Transverse colon (tissue), 4 donors: ENCODE measurements around the gene CDKL4. TPM values are rescaled to one million over a fixed set of nuclear protein-coding genes. Genes with fewer than 3 reads are reported as not detected.

ENCODE experiments used
- DNase-seq: peaks from one replicate; pipeline ENCODE4 v3.0.0-alpha.2; 2019
- H3K27ac ChIP-seq, 4 donors: fragments of 200-600 bp; sonication (generic); 2 replicates each; pipeline ENCODE4 v1.5.1; 2016 to 2018; ENCODE audit warnings: inconsistent platforms in 4 of 4
- H3K27me3 ChIP-seq: fragments of 200-600 bp; sonication (generic); 2 replicates; pipeline ENCODE4 v1.5.1; 2017; ENCODE audit warnings: inconsistent platforms
- H3K36me3 ChIP-seq, 4 donors: fragments of 200-600 bp; sonication (generic); 2 replicates each; pipeline ENCODE4 v1.5.1; 2017 to 2019; ENCODE audit warnings: inconsistent platforms in 4 of 4
- H3K4me1 ChIP-seq, 4 donors: fragments of 200-600 bp; sonication (generic); 2 replicates each; pipeline ENCODE4 v1.5.1; 2017 to 2020; ENCODE audit warnings: inconsistent platforms in 4 of 4
- H3K4me3 ChIP-seq, 4 donors: fragments of 200-600 bp; sonication (generic); 1 replicate in 1 of 4; 2 replicates in 3 of 4; pipeline versions ENCODE4 v1.5.1 to v1.6.1; 2017 to 2019; ENCODE audit warnings: inconsistent platforms in 4 of 4
- H3K9me3 ChIP-seq, 2 donors: fragments of 200-600 bp; sonication (generic); 2 replicates each; pipeline ENCODE4 v1.5.1; 2017 to 2019; ENCODE audit warnings: inconsistent platforms in 2 of 2
- EP300 ChIP-seq: sonication (generic); formaldehyde crosslinking; IDR thresholded peaks from one replicate; pipeline ENCODE4 v1.6.1; 2017; ENCODE audit warnings: antibody characterized with exemption, low read depth
- POLR2A ChIP-seq: fragments of 450-650 bp; IDR thresholded peaks from one replicate; pipeline ENCODE4 v1.6.1; 2016; ENCODE audit warnings: antibody characterized with exemption, mild to moderate bottlenecking, moderate library complexity
- POLR2AphosphoS5 ChIP-seq, 3 donors: sonication (generic); formaldehyde crosslinking; IDR thresholded peaks; one replicate each; pipeline ENCODE4 v1.6.1; 2016; ENCODE audit warnings: antibody characterized with exemption in 3 of 3
- WGBS, 2 donors: methylation state at CpG; one replicate each; pipeline ENCODE4 v1.1.5; 2018; ENCODE audit warnings: low coverage in 1 of 2; 5-methylcytosine and 5-hydroxymethylcytosine counted together
- in situ Hi-C, 4 donors: fragments of 200-750 bp; cut with MboI; loops; one replicate each; pipeline versions ENCODE4 v1.15.0 to v1.15.1; 2017; ENCODE audit warnings: low sequenced_read_pairs in 3 of 4, low pct_ligation_motif_present in 1 of 4, low pct_unique_long_range_greater_than_20kb in 1 of 4
- intact Hi-C: fragments of 100-400 bp; cut with DNase I; formaldehyde crosslinking; loops from one replicate; pipeline ENCODE4 v1.15.1; 2023; ENCODE audit warnings: low total_unique reads
- total RNA-seq, 4 donors: library from RNA; depleted of rRNA; stranded (reverse); fragments of >200 nt; gene quantifications; one replicate each; pipeline ENCODE4 v1.1.0, GENCODE V29; 2016
- TF ChIP-seq, protein P1 (sequence below), 5 experiments: fragments of 200-600 bp in 3 of 5; fragments of 450-650 bp in 2 of 5; sonication (generic) in 3 of 5; IDR thresholded peaks; 1 replicate in 2 of 5; 2 replicates in 3 of 5; pipeline ENCODE4 v1.5.1; 2016 to 2017; ENCODE audit warnings: antibody characterized with exemption in 5 of 5, inconsistent platforms in 3 of 5, mild to moderate bottlenecking in 2 of 5, moderate library complexity in 1 of 5

The CDKL4 gene
- total RNA-seq, 4 donors from 2014 or later = 0.79 to 1.5 TPM; not detected in 2

DNA sequence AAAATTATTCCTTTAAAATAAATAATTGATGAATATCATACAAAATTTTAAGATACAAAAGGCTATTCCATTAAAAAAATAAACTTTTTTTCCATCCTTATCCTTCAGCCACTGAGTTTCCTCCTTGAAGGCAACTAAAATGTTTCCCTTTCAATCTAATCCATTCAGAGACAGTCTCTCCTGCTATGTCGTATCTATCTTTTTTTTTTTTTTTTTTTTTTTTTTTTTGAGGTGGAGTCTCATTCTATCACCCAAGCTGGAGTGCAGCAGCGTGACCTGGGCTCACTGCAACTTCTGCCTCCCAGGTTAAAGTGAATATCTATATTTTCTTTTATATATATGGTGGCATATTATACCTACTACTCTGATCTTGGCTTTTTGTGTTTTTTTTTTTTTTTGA lies 91.3 kb downstream of the CDKL4 start:
- H3K4me1 ChIP-seq = no peaks in the 10 kb centered on the region
- in situ Hi-C loops (no loop called here), intact Hi-C loops (no loop called here)
- no peak for DNase-seq
- no peak overlapping the region for H3K4me3 ChIP-seq
- no peaks in the 10 kb centered on the region for H3K36me3 ChIP-seq
- 86 to 96% methylated on average over 1 to 2 of the region's 2 CpGs for WGBS, 2 donors
- H3K9me3 ChIP-seq = no peaks in the 10 kb centered on the region
- TF ChIP-seq, protein P1, sequence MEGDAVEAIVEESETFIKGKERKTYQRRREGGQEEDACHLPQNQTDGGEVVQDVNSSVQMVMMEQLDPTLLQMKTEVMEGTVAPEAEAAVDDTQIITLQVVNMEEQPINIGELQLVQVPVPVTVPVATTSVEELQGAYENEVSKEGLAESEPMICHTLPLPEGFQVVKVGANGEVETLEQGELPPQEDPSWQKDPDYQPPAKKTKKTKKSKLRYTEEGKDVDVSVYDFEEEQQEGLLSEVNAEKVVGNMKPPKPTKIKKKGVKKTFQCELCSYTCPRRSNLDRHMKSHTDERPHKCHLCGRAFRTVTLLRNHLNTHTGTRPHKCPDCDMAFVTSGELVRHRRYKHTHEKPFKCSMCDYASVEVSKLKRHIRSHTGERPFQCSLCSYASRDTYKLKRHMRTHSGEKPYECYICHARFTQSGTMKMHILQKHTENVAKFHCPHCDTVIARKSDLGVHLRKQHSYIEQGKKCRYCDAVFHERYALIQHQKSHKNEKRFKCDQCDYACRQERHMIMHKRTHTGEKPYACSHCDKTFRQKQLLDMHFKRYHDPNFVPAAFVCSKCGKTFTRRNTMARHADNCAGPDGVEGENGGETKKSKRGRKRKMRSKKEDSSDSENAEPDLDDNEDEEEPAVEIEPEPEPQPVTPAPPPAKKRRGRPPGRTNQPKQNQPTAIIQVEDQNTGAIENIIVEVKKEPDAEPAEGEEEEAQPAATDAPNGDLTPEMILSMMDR (IDR thresholded peaks at IDR 0.05) = no peak
- TF ChIP-seq POLR2AphosphoS5 (IDR thresholded peaks at IDR 0.05) = no peak
- TF ChIP-seq EP300 = no peak
- TF ChIP-seq POLR2A = no peak
- H3K27me3 ChIP-seq = no peaks in the 10 kb centered on the region
- H3K27ac ChIP-seq = no peak overlapping the region

DNA sequence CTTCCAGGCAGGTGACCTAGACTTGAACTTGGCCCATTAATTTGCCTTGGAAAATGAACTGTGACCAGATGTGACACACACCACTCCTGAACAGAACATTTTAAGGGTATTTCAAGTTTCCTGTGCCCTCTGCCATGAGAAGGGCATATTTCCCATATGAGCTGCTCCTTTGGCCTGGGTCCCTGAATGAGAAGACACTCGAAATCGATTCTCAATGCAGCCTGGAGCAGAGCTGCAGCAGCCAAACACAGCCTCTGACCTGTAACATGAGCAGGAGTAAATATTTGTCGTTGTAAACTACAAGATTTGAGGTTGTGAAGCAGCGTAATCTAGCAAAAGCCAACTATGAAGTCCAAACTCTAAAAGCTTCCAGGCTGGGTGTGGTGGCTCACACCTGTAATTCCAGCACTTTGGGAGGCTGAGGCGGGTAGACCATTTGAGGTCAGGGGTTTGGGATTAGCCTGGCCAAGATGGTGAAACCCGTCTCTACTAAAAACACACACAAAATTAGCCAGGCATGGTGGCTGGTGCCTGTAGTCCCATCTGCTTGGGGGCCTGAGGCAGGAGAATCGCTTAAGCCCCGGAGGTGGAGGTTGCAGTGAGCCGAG lies 92.8 kb downstream of the CDKL4 start:
- in situ Hi-C loops (no loop called here), intact Hi-C loops (no loop called here)
- no peak for DNase-seq
- Histone ChIP-seq H3K9me3 (no peaks in the 10 kb centered on the region), H3K4me3 (no peak overlapping the region), H3K4me1 (no peaks in the 10 kb centered on the region), H3K27me3 (no peaks in the 10 kb centered on the region), H3K36me3 (no peaks in the 10 kb centered on the region), H3K27ac (no peak overlapping the region)
- TF ChIP-seq EP300 (no peak), POLR2AphosphoS5 (IDR thresholded peaks at IDR 0.05) (no peak), POLR2A (no peak)
- TF ChIP-seq, protein P1 (IDR thresholded peaks at IDR 0.05) = no peak
- WGBS, 2 donors = 60 to 100% methylated on average over 3 to 9 of the region's 9 CpGs

DNA sequence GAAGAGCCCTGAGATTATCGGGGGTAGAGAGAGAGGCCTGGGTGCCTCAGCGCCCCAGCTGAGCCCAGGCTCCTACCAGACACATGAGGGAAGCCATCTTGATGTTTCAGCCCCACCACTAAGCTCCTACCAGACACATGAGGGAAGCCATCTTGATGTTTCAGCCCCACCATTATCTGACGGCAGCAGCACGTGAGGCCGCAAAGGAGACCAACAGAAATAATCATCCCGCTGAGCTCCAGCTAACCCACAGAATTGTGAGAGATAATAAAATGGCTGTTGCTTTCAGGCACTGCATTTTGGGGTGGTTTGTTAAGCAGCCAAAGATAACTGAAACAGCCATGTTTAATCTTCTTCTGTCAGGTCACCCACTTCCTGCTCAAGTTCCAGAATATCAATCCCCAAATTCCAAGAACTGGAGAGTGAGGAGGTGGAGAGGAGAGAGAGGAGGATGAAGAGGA lies 93.6 kb downstream of the CDKL4 start:
- Histone ChIP-seq H3K27me3 (no peaks in the 10 kb centered on the region), H3K4me1 (no peaks in the 10 kb centered on the region), H3K9me3 (no peaks in the 10 kb centered on the region), H3K27ac (no peak overlapping the region), H3K4me3 (no peak overlapping the region), H3K36me3 (no peaks in the 10 kb centered on the region)
- intact Hi-C loops = no loop called here
- in situ Hi-C loops = no loop called here
- DNase-seq = no peak
- TF ChIP-seq, protein P1 (IDR thresholded peaks at IDR 0.05) = no peak
- no peak for TF ChIP-seq POLR2A
- TF ChIP-seq POLR2AphosphoS5 (IDR thresholded peaks at IDR 0.05) = no peak
- no peak for TF ChIP-seq EP300
- 93 to 95% methylated on average over 5 to 6 of the region's 6 CpGs for WGBS, 2 donors

DNA sequence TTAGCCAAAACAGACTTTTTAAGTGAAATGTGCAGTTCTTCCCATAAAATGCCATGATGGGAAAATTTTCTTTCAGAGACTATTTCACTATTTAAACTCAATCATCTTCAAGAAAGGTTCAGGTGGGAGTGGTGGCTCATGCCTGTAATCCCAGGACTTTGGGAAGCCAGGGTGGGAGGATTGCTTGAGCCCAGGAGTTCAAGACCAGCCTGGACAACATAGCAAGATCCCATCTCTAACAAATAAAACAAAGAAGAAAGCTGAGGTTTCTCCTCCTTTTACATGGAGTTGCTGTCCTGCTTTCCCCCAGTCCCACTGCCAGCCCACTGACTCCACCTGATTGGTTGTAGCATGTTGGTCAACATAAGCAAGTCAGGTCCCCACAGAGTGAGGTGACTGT lies 97.1 kb downstream of the CDKL4 start:
- H3K4me3 ChIP-seq = no peak overlapping the region
- TF ChIP-seq, protein P1 (IDR thresholded peaks at IDR 0.05) = no peak
- TF ChIP-seq POLR2AphosphoS5 (IDR thresholded peaks at IDR 0.05) (no peak), EP300 (no peak), POLR2A (no peak)
- H3K27ac ChIP-seq = no peak overlapping the region
- in situ Hi-C loops = no loop called here
- no peaks in the 10 kb centered on the region for H3K36me3 ChIP-seq
- H3K4me1 ChIP-seq = no peaks in the 10 kb centered on the region
- no peaks in the 10 kb centered on the region for H3K27me3 ChIP-seq
- H3K9me3 ChIP-seq = no peaks in the 10 kb centered on the region
- DNase-seq = no peak
- intact Hi-C loops = no loop called here
